GM18951 (cell line): ENCODE results near the gene ALOX12B.
A peak's percentile ranks its signal among the peaks of the same experiment; 100 is the strongest.
"Not testable (repeated sequence)": the region's sequence is repeated elsewhere in the genome, so short reads cannot be mapped to it uniquely, and the experiment has no call there.

ENCODE experiments used
- POLR2A ChIP-seq: IDR thresholded peaks from 4 replicates; pipeline ENCODE4 v1.6.1; 2011; ENCODE audit warnings: mild to moderate bottlenecking; ENCODE audit not compliant: insufficient read length, insufficient read depth; ENCODE audit errors: extremely low read depth
- in situ Hi-C: fragments of 300-500 bp; cut with MboI; formaldehyde crosslinking; loops from one replicate; pipeline ENCODE4 v1.12.0; 2022; ENCODE audit warnings: low sequenced_read_pairs, mixed read lengths, inconsistent platforms; ENCODE audit not compliant: unreplicated experiment

ALOX12B gene

DNA sequence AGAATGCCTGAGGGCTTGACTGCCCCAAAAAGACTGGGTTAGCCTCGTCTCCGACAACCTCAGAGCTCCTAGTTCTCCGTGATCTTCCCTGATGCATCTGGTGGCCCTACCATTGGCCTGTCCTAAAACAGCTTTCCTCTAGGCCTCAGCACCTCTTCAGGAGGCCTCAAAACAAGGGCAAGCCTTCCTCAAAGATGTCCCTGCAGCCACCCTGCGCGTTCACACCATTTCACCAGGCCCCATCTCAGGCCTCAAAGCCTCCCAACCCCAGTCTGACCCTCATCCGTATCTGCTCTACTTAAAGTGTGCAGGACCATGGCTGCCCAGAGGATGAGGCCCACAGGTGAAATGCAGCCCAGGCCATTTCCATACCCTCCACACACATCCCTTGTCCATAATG lies 23.4 kb upstream of the ALOX12B start:
- TF ChIP-seq POLR2A, result no peak
- in situ Hi-C loops, result loop anchor here (10.0 kb wide), 1 partner anchor 46 kb away; no protein-coding TSS in a partner anchor

DNA sequence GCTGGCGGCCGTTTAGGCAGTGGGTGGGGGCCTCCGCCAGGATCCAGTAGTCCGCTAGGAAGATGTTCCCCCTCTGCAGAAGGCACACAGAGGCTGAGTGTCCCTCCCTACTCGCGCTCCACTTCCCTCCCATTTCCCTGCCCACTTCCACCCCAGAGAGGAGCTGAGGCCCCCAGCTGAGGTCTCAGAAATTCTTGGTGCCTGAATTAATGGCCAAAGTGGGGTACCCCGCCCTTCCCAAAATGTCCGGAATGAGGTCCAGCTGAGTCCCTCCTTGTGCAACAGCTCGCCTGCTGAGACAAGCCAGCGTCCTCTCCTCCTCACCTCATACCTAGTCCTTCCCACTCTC lies 22.9 kb upstream of the ALOX12B start:
- TF ChIP-seq POLR2A, result no peak
- in situ Hi-C loops, result loop anchor here (10.0 kb wide), 1 partner anchor 46 kb away; no protein-coding TSS in a partner anchor

DNA sequence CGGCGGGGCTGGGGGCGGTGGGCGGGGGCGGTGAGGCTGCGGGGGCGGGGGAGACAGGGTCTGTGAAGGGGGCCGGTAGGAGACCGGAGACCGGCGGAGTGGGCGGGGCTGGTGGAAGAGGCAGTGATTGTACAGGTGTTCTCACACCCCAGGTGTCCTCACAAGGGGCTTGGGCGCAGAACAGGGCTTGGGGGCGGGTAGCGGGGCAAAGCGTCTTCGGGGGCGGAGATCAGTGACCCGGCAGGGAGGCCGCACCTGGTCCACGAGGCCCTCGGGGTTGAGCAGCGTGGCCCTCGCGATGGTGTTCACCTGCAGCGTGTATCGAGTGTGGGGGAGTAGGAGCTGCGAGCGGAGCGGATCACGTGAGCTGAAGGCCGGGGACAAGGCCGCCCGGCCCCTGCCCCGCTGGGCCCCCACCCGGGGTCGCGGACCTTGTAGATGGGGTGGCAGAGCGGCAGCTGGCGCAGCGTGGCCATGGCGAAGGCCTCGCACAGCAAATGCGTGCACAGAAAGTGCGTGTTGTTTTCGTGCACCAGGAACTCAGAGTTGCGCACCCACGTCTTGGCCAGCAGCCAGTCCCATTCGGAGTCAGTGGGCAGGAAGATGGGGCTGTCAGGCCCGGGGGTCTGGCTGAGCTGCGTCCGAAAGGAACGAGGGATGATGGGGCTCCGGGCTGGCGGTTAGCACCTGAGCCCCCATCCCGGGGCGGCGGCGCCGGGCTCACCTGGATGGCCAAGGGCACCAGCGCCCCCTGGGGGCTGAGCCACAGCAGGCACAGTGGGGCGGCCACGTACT lies 22.3 kb upstream of the ALOX12B start:
- in situ Hi-C loops, result loop anchor here (10.0 kb wide), 1 partner anchor 45 kb away; no protein-coding TSS in a partner anchor
- no peak for TF ChIP-seq POLR2A

DNA sequence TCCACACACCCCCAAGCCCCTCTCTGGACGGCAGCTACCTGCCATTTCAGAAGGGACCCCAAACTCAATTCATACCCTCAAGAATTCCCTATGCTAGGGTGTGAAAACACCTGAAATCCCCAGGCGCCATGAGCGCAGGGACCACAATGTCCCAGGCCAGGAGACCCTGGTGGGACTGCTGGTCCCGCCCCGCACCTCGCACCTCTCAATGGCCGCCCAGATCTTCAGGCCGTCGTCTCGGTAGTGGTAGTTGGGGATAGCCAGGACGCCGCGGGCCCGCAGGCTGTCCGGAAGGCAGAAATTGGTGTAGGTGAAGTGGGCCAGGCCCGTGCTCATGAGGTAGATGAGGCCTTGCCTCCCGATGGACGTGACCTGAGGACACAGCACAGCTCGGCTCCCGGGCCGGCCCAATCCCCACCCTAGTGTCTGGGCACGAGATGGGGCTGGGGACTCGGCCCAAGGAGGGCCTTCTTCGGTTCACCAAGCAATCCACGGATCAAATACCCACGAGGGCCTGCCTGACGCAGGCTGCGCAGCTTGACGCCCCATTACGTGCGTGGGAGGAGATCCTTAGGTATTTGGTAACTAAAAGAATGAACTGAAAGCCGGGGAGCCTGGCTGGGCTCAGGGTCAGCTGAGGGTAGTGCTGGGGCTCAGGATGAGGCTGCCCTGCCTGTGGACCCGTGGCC lies 21.6 kb upstream of the ALOX12B start:
- in situ Hi-C loops, result no loop called here
- no peak for TF ChIP-seq POLR2A

DNA sequence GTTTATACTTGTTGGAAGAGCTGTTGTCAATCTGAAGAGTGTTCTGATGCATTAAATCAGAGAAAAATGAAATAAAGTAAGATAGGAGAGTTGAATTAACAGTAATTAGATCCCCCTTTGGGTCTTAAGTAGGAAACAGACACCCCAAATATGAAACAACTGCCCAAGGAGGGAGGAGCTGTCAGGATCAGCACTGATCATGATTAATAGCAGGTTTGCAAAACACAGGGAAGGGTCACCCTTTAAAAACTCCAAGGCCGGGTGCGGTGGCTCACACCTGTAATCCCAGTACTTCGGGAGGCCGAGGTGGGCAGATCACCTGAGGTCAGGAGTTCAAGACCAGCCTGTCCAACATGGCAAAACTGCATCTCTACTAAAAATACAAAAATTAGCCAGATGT lies 19.5 kb upstream of the ALOX12B start:
- in situ Hi-C loops, result not testable (repeated sequence)

DNA sequence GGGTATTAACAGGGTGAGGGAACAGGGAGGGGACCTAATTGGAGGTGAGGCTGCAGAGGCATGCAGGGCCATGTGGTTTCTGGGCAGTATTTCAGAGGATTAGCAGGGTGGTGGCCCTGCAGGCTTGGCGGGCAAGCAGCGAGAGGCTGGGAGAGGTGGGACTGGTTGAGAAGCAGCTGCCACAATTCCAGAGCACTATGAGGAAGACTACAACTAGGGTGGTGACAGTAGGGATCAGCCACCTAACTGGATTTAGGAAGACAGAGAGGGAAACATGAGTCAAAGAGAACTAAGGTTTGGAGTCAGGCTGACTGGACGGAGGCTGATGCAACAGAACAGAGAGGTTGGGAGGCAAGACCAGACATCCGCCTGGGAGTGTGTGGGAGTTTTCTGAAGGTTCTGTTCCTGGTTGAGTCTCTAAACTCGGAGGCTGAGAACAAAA lies 18.5 kb upstream of the ALOX12B start:
- in situ Hi-C loops, result no loop called here
- no peak for TF ChIP-seq POLR2A

DNA sequence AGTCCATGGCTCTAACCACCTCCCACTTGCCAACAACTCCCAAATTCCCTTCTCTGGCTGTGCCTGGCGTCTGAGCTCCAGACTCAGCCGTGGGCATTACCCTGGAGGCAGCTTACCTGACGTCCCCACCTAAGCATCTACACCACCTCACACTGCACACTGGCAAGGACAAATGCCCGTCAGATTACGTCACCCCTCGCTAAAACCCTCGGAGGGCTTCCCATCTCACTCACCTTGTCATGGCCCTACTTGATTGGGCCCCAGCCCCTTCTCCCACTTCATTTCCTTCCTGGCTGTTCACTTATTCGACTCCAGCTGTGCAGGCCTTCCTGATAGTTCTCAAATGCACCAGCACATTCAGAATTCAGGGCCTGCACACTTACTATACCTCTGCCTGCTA lies 17.4 kb upstream of the ALOX12B start:
- TF ChIP-seq POLR2A, result no peak
- in situ Hi-C loops, result no loop called here

DNA sequence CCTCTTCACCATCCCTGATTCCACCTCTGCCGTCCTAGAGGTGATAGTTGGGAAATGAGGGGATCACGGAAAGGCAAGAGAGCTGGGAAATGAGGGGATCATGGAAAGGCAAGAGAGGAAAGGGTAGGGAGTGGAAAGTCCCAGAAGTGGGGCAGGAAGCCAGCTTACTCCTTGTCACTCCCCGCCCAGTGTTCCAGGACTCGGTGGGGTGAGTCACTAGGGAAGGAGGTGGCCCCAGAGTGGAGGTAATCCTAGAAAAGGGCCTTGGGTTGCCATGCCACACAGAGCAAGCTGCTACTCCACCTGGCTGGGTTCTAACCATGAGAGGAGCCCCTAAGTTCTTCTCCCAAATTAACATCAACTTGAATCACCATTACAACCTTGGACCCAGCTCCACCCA lies 16.0 kb upstream of the ALOX12B start:
- TF ChIP-seq POLR2A, result no peak
- in situ Hi-C loops, result no loop called here

DNA sequence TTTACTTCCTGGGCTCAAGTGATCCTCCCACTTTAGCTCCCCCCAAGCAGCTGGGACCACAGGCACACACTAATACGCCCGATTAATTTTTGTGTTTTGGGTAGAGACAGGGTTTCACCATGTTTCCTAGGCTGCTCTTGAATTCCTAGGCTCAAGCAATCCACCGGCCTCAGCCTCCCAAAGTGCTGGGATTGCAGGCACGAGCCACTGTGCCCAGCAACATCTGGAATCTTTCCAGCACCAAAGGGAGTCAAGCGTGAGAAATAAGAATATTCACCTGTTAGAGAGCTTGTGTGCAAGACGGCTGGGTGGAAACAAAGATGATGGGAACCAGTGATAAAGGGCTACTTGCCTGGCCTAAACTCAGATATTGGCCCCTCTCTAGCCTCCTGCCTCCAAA lies 14.2 kb upstream of the ALOX12B start:
- in situ Hi-C loops, result no loop called here
- no peak for TF ChIP-seq POLR2A

DNA sequence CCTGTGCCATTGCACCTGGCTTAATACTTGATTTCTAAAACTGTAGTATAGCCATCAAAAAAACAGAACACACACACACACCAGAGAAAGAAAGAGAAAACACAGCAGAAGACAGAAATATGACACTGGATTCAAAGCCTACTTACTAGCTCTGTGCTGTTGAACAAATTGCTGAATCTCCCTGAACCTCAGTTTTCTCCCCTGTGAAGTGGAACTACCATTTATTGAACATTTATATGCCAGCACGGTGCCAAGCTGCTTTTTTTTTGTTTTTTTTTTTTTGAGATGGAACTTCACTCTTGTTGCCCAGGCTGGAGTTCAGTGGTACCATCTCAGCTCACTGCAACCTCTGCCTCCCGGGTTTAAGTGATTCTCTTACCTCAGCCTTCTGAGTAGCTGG lies 13.2 kb upstream of the ALOX12B start:
- no peak for TF ChIP-seq POLR2A
- in situ Hi-C loops, result no loop called here

DNA sequence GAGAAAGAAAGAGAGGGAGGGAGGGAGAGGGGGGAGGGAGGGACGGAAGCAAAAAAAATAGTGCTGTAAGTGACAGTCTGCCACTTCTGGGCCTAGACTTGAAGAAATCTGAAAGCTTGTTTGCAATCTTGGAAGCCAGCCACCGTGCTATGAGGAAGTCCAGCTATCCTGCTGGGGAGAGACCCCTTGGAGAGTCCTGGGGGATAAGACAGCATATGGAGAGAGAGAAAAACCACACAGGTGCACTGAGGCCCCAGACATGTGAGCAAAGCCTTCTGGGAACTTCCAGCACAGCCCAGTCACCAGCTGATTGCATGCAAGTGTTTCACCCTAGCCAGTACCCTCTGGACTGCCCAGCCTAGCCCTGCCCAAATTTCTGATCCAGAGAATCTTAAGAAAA lies 12.6 kb upstream of the ALOX12B start:
- in situ Hi-C loops, result no loop called here
- no peak for TF ChIP-seq POLR2A

DNA sequence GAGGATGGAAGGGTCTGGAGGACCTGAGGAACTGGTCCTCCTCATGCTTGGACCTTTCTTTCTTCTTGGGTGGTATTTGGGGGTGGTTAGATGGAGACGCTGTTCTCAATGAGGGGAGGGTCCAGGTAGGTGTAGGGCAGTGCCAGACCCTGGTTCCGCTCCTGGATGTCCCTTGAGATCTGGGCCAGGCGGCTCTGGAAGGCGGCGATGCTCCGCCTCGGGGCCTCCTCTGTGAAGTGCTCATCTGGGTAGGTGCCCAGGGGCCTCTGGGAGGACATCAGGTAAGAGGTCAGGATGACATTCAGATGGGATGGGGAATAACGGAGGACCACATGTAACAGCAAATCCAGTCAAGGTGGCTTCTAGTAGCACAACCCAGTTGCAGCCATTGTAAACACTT lies 9.0 kb upstream of the ALOX12B start:
- no peak for TF ChIP-seq POLR2A
- in situ Hi-C loops, result no loop called here

DNA sequence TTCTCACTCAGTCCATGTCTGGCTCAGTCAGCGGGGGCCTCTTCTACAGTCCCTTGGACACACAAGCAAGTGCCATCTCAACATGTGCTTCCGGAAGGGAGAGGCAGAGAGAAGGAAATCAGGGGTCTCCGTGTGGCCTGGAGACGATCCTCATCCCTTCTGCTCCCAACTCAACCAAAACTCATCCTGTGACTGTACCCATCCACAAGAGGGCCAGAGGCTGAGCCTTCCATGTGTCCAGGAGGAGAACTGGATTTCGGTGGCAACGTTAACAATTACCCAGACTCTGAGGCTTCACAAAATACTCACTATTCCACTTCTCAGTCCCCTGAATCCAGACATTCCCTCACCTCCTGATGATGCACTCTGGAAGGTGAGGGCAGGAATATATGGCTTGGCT lies 7.8 kb upstream of the ALOX12B start:
- no peak for TF ChIP-seq POLR2A
- in situ Hi-C loops, result no loop called here

DNA sequence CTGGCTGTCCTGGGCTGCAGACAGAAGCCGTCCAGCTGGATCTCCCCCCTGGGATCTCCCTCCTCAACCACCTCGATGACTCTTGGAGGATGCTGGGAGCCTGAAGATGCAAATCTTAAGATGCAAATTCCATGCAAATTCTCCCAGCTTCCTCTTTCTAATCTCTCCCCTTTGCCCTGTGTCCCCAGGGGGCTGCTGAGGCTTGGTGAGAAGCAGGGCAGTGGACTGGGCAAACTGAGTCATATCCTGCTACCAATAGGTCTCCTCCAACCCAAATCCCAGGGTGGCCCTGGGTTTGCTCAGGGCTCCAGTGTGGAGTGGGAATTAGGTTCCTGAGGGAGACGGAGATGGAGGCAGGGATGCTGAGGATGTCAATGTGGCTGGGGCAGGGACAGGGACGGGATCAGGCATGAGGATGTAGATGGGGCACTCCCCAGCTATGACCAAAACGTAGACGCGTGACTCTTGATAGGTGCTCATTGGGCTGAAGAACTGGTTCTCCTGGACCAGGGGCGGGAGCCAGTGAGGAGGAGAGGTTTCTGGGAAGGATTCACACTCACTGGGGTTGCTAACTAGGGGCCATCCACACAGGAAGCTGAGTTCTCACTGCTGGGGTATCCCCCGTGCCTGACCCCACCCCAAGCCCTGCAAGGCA lies 3.6 kb upstream of the ALOX12B start:
- in situ Hi-C loops, result no loop called here
- peak; percentile 30 for TF ChIP-seq POLR2A
